ENCODE data around the gene CDC16. TPM values are rescaled to one million over a fixed set of nuclear protein-coding genes. Genes with fewer than 3 reads are reported as not detected.
A peak's percentile ranks its signal among the peaks of the same experiment; 100 is the strongest.

The CDC16 gene
- total RNA-seq, 6 experiments from 2014 or later: 73.0 to 90.1 (median 82.3) TPM

DNA sequence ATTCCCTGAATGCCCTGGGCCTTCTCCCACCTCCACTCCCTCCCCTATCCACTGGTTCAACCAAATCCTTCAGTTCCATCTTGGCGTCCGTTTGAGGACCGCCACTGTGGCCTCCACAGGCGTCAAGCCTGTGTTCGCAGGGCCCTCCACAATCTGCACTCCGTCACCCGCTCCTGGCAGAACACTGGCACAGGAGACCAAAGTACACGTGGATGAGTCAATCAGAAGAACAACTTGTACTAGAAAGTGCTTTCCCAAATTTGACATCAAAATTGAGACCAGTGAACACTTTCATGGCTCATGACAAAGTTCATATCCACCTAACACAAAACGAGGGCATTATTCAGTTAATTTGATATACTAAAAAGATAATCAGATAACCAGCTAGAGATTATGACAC is 6.5 kb upstream of the CDC16 start:
- Mint-ChIP-seq H3K27ac (no peak overlapping the region), H3K4me3 (no peak overlapping the region), H3K36me3 (ENCODE audit: low read depth) (no peaks in the 10 kb centered on the region), H3K4me1 (ENCODE audit: low read depth) (peaks cover 30% of the 10 kb centered on the region), H3K27me3 (ENCODE audit: insufficient read depth) (peaks cover 4% of the 10 kb centered on the region; the same call in 1 of the 2 replicates), H3K9me3 (no peaks in the 10 kb centered on the region)
- no peak for DNase-seq
- TF ChIP-seq, protein P1, sequence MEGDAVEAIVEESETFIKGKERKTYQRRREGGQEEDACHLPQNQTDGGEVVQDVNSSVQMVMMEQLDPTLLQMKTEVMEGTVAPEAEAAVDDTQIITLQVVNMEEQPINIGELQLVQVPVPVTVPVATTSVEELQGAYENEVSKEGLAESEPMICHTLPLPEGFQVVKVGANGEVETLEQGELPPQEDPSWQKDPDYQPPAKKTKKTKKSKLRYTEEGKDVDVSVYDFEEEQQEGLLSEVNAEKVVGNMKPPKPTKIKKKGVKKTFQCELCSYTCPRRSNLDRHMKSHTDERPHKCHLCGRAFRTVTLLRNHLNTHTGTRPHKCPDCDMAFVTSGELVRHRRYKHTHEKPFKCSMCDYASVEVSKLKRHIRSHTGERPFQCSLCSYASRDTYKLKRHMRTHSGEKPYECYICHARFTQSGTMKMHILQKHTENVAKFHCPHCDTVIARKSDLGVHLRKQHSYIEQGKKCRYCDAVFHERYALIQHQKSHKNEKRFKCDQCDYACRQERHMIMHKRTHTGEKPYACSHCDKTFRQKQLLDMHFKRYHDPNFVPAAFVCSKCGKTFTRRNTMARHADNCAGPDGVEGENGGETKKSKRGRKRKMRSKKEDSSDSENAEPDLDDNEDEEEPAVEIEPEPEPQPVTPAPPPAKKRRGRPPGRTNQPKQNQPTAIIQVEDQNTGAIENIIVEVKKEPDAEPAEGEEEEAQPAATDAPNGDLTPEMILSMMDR (IDR thresholded peaks at IDR 0.05): no peak

DNA sequence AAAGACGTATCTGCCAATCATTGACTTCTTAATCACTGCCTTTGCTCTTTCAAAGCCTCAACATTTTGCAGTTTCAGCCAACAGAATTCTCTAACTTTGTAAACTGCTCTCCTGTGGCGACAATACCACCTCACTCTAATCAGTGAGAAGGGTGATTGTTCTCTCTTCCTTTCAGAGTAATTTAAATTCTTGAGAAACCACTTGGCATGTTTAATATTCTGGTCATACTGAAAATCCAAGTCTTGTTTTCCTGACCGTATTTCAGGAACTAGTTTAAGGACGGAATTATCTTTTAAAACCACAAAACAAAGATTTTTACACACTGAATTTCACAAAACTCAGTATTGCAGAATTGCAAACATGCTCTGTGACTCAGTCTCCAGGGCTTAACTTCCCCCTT is 5.2 kb upstream of the CDC16 start:
- Mint-ChIP-seq H3K4me3 (no peak overlapping the region), H3K36me3 (ENCODE audit: low read depth) (no peaks in the 10 kb centered on the region; the same call in 1 of the 2 replicates), H3K4me1 (ENCODE audit: low read depth) (peaks cover 40% of the 10 kb centered on the region), H3K27me3 (ENCODE audit: insufficient read depth) (peaks cover 4% of the 10 kb centered on the region; the same call in 1 of the 2 replicates), H3K27ac (no peak overlapping the region), H3K9me3 (no peaks in the 10 kb centered on the region)
- TF ChIP-seq, protein P1 (IDR thresholded peaks at IDR 0.05): no peak
- no peak for DNase-seq

DNA sequence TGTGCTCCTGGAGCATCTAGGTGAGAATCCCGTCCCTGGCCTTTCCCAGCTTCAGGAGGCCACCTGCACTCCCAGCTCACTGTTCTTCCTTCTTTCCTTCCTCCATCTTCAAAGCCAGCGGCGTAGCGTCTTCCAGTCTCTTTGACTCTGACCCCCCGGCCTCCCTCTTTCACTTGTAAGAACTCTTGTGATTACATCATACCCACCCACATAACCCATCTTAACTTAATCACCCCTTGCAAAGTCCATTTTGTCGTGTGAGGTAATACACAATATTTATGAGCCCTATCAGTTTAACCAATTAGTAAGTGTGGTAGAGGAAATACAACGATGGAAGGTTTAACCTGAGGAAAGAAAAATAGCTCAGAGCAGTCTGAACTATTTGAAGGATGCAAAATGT is 4.6 kb upstream of the CDC16 start:
- Mint-ChIP-seq H3K9me3 (no peaks in the 10 kb centered on the region), H3K27ac (no peak overlapping the region), H3K4me1 (ENCODE audit: low read depth) (peaks cover 37% of the 10 kb centered on the region), H3K36me3 (ENCODE audit: low read depth) (no peaks in the 10 kb centered on the region; the same call in 1 of the 2 replicates), H3K4me3 (no peak overlapping the region), H3K27me3 (ENCODE audit: insufficient read depth) (peaks cover 4% of the 10 kb centered on the region; the same call in 1 of the 2 replicates)
- DNase-seq: no peak
- TF ChIP-seq, protein P1 (IDR thresholded peaks at IDR 0.05): no peak

DNA sequence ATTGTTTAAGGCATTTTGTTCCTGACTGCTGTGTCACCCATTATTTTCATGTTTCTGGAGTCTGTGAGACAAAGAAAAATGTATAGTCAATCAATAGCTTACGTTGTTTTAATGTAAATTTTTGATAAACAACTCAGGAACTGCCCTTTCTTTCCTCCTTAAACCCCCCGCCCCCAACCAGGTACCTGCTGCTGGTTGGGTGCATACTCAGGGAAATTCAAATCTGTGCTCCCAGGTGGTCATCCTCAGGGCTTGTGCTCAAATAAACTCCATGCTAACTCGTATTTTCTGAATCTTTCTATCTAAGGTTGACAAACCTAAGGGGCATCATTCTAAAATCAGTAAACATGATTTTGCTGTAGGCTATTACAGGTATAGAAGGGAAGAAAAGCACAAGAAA is 4.1 kb upstream of the CDC16 start:
- Mint-ChIP-seq H3K27ac (no peak overlapping the region), H3K4me3 (no peak overlapping the region), H3K4me1 (ENCODE audit: low read depth) (peaks cover 35% of the 10 kb centered on the region), H3K36me3 (ENCODE audit: low read depth) (peaks cover 3% of the 10 kb centered on the region; the same call in 1 of the 2 replicates), H3K27me3 (ENCODE audit: insufficient read depth) (peaks cover 4% of the 10 kb centered on the region; the same call in 1 of the 2 replicates), H3K9me3 (no peaks in the 10 kb centered on the region)
- no peak for DNase-seq
- TF ChIP-seq, protein P1 (IDR thresholded peaks at IDR 0.05): no peak

DNA sequence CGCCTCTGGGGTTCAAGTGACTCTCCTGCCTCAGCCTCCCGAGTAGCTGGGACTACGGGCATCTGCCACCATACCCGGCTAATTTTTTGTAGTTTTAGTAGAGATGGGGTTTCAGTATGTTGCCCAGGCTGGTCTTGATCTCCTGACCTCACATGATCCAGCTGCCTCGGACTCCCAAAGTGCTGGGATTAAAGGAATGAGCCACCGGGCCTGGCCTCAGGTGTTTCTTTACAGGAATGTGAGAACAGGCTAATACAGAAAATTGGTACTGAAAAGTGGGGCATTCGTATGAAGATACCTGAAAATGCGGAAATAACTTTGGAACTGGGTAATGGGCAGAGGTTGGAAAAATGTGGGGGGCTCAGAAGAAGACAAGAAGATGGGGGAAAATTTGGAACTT is 2.8 kb upstream of the CDC16 start:
- TF ChIP-seq, protein P1 (IDR thresholded peaks at IDR 0.05): no peak
- H3K27ac Mint-ChIP-seq: no peak overlapping the region
- no peak for DNase-seq
- H3K4me3 Mint-ChIP-seq: no peak overlapping the region
- H3K27me3 Mint-ChIP-seq (ENCODE audit: insufficient read depth): no peaks in the 10 kb centered on the region; the same call in 1 of the 2 replicates
- no peaks in the 10 kb centered on the region for H3K9me3 Mint-ChIP-seq
- peaks cover 6% of the 10 kb centered on the region; the same call in 1 of the 2 replicates for H3K36me3 Mint-ChIP-seq (ENCODE audit: low read depth)
- peaks cover 22% of the 10 kb centered on the region for H3K4me1 Mint-ChIP-seq (ENCODE audit: low read depth)

DNA sequence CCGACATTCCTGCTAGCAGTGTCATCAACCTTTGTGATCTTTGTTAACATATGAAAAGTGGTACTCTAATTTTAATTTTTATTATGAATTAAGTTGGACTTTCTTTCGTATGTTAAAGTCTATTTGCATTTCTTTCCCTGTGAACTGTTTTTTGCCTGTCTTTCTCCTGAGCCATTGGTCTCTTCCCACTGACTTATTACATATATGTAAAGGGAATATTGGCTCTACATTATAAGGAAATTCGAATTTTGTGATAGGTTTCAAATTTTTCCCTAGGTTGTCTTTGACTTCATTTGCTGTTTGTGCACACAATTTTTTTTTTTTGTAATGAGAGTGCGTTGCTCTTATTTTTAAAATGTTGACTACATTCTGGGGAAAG is 442 bp upstream of the CDC16 start:
- DNase-seq: no peak
- Mint-ChIP-seq H3K4me3 (peak overlapping the region; percentile 90), H3K36me3 (ENCODE audit: low read depth) (peaks cover 22% of the 10 kb centered on the region), H3K27me3 (ENCODE audit: insufficient read depth) (no peaks in the 10 kb centered on the region; the same call in 1 of the 2 replicates), H3K4me1 (ENCODE audit: low read depth) (peaks cover 28% of the 10 kb centered on the region), H3K27ac (peak overlapping the region; percentile 81), H3K9me3 (no peaks in the 10 kb centered on the region)
- TF ChIP-seq, protein P1 (IDR thresholded peaks at IDR 0.05): no peak

Measured in HFFc6 (cell line).